IMR-90 (cell line): Measurements from ENCODE around the gene PATL2.

Experiments used
- BHLHE40 ChIP-seq: fragments of 150-350 bp; IDR thresholded peaks from 2 replicates; pipeline ENCODE4 v1.6.1; 2016; ENCODE audit warnings: mild to moderate bottlenecking, low read depth, low read length
- CHD1 ChIP-seq: IDR thresholded peaks from 2 replicates; pipeline ENCODE4 v1.6.1; 2012; ENCODE audit warnings: low read depth, low read length, improper control_type of control experiment
- CTCF ChIP-seq: conservative IDR thresholded peaks from 2 replicates; pipeline ENCODE4 v1.5.1; 2012; ENCODE audit warnings: mild to moderate bottlenecking, low read depth, low read length, improper control_type of control experiment
- FOS ChIP-seq: fragments of 150-350 bp; IDR thresholded peaks from 2 replicates; pipeline ENCODE4 v1.6.1; 2016; ENCODE audit warnings: low read depth, low read length
- MAFK ChIP-seq: IDR thresholded peaks from 2 replicates; pipeline ENCODE4 v1.6.1; 2012; ENCODE audit warnings: low read depth, low read length, improper control_type of control experiment
- MAZ ChIP-seq: IDR thresholded peaks from 2 replicates; pipeline ENCODE4 v1.6.1; 2012; ENCODE audit warnings: low read depth, mild to moderate bottlenecking, low read length, improper control_type of control experiment, moderate library complexity, borderline replicate concordance
- POLR2A ChIP-seq: IDR thresholded peaks from 2 replicates; pipeline ENCODE4 v1.6.1; 2012; ENCODE audit warnings: mild to moderate bottlenecking, low read depth, low read length
- RCOR1 ChIP-seq: IDR thresholded peaks from 2 replicates; pipeline ENCODE4 v1.6.1; 2012; ENCODE audit warnings: mild to moderate bottlenecking, low read length, improper control_type of control experiment; ENCODE audit not compliant: insufficient replicate concordance
- RFX5 ChIP-seq: IDR thresholded peaks from 2 replicates; pipeline ENCODE4 v1.8.0; 2012; ENCODE audit warnings: low read depth, mild to moderate bottlenecking, low read length, moderate library complexity
- SMC3 ChIP-seq: fragments of 150-350 bp; IDR thresholded peaks from 2 replicates; pipeline ENCODE4 v1.6.1; 2016; ENCODE audit warnings: low read depth, mild to moderate bottlenecking, antibody characterized with exemption, low read length, moderate library complexity
- USF2 ChIP-seq: fragments of 150-350 bp; IDR thresholded peaks from 2 replicates; pipeline ENCODE4 v1.6.1; 2017; ENCODE audit warnings: mild to moderate bottlenecking, antibody characterized with exemption, low read length, low read depth

GRCh38 chr15:44728576-44729407 is 17.7 kb upstream of the PATL2 start:
- TF ChIP-seq POLR2A: peak; percentile 58
- no peak for TF ChIP-seq CTCF
- peak; percentile 70 for TF ChIP-seq FOS
- peak; percentile 100 for TF ChIP-seq RFX5
- TF ChIP-seq MAFK: peak; percentile 74
- no peak for TF ChIP-seq RCOR1
- TF ChIP-seq CHD1: no peak; the same call in 1 of the 2 replicates
- no peak; the same call in 1 of the 2 replicates for TF ChIP-seq BHLHE40
- TF ChIP-seq MAZ: peak; percentile 58; the same call in 1 of the 2 replicates
- no peak for TF ChIP-seq SMC3
- peak; percentile 57; the same call in 1 of the 2 replicates for TF ChIP-seq USF2
